Thyroid gland (tissue), 4 donors: ENCODE data around the gene PTEN.

Source experiments
- POLR2A ChIP-seq, 2 donors: fragments of 450-650 bp; IDR thresholded peaks; one replicate each; pipeline ENCODE4 v1.6.1; 2017; ENCODE audit warnings: antibody characterized with exemption in 2 of 2, mild to moderate bottlenecking in 2 of 2, moderate library complexity in 1 of 2
- TF ChIP-seq, protein P1 (sequence below), 6 experiments: fragments of 200-600 bp in 3 of 6; fragments of 450-650 bp in 3 of 6; sonication (generic) in 3 of 6; IDR thresholded peaks; one replicate each; pipeline ENCODE4 v1.5.1; 2016 to 2019; ENCODE audit warnings: antibody characterized with exemption in 6 of 6, mild to moderate bottlenecking in 2 of 6, inconsistent platforms in 1 of 6, moderate library complexity in 1 of 6

DNA sequence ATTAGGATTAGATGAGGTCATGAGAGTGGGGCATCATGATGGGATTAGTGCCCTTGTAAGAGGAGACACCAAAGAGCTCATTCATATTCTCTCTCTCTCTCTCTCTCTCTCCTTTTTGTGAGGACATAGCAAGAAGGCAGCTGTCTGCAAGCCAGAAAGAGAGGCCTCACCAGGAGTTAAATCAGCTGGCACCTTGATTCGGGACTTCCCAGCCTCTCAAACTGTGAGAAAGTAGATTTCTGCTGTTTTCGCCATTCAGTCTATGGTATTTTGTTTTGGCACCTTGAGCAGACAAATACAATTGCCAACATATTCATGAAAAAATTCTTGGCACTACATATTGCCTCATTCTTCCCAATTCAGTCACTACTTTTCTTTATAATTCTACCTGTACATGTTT lies 24.8 kb upstream of the PTEN start:
- no peak for TF ChIP-seq POLR2A (IDR thresholded peaks at IDR 0.05)
- TF ChIP-seq, protein P1, sequence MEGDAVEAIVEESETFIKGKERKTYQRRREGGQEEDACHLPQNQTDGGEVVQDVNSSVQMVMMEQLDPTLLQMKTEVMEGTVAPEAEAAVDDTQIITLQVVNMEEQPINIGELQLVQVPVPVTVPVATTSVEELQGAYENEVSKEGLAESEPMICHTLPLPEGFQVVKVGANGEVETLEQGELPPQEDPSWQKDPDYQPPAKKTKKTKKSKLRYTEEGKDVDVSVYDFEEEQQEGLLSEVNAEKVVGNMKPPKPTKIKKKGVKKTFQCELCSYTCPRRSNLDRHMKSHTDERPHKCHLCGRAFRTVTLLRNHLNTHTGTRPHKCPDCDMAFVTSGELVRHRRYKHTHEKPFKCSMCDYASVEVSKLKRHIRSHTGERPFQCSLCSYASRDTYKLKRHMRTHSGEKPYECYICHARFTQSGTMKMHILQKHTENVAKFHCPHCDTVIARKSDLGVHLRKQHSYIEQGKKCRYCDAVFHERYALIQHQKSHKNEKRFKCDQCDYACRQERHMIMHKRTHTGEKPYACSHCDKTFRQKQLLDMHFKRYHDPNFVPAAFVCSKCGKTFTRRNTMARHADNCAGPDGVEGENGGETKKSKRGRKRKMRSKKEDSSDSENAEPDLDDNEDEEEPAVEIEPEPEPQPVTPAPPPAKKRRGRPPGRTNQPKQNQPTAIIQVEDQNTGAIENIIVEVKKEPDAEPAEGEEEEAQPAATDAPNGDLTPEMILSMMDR (IDR thresholded peaks at IDR 0.05), result no peak
